ENCODE measurements around the gene KRTCAP2.
"Not testable (repeated sequence)": the region's sequence is repeated elsewhere in the genome, so short reads cannot be mapped to it uniquely, and the experiment has no call there.

Gene KRTCAP2

GRCh38 chr1:155167166-155168104 lies 5.7 kb downstream of the KRTCAP2 start:
- no peak for DNase-seq

- DNase-seq = no peak
Measured at GRCh38 chr1:155166471-155167165, 6.5 kb downstream of the KRTCAP2 start.

GRCh38 chr1:155166051-155166470 lies 7.0 kb downstream of the KRTCAP2 start:
- no peak for DNase-seq

GRCh38 chr1:155164625-155165024 lies 8.5 kb downstream of the KRTCAP2 start:
- not testable (repeated sequence) for DNase-seq

GRCh38 chr1:155163785-155164184 lies 9.3 kb downstream of the KRTCAP2 start:
- DNase-seq = not testable (repeated sequence)

GRCh38 chr1:155162631-155163030 lies 10.5 kb downstream of the KRTCAP2 start:
- DNase-seq = not testable (repeated sequence)

GRCh38 chr1:155160128-155160527 lies 13.0 kb downstream of the KRTCAP2 start:
- no peak for DNase-seq

GRCh38 chr1:155158991-155159390 lies 14.1 kb downstream of the KRTCAP2 start:
- DNase-seq = no peak

GRCh38 chr1:155155996-155156643 lies 17.0 kb downstream of the KRTCAP2 start:
- not testable (repeated sequence) for DNase-seq

GRCh38 chr1:155145491-155145890 lies 27.6 kb downstream of the KRTCAP2 start:
- no peak for DNase-seq

GRCh38 chr1:155141749-155142148 lies 31.4 kb downstream of the KRTCAP2 start:
- DNase-seq = no peak

GRCh38 chr1:155140630-155140953 lies 32.5 kb downstream of the KRTCAP2 start:
- DNase-seq = no peak

GRCh38 chr1:155139895-155140629 lies 33.0 kb downstream of the KRTCAP2 start, which contains the start of gene DPM3:
Gene DPM3, minus strand, starts transcription at chr1:155140531. Its CDS starts 291 bp downstream, at chr1:155140240.
- DNase-seq = no peak

- no peak for DNase-seq
Measured at GRCh38 chr1:155137154-155137949, 35.8 kb downstream of the KRTCAP2 start.

- no peak for DNase-seq
Measured at GRCh38 chr1:155136748-155137147, 36.4 kb downstream of the KRTCAP2 start.

GRCh38 chr1:155135415-155136028 lies 37.6 kb downstream of the KRTCAP2 start, which contains the start of gene SLC50A1:
Gene SLC50A1, plus strand, starts transcription at chr1:155135852. Its CDS starts 60 bp downstream, at chr1:155135912.
- DNase-seq = no peak

- no peak for DNase-seq
Measured at GRCh38 chr1:155134880-155135414, 38.2 kb downstream of the KRTCAP2 start.

- no peak for DNase-seq
Measured at GRCh38 chr1:155134322-155134721, 38.8 kb downstream of the KRTCAP2 start.

GRCh38 chr1:155133799-155134281 lies 39.3 kb downstream of the KRTCAP2 start:
- DNase-seq = no peak

GRCh38 chr1:155131856-155132255 lies 41.2 kb downstream of the KRTCAP2 start:
- no peak for DNase-seq

- no peak for DNase-seq
Measured at GRCh38 chr1:155131285-155131684, 41.8 kb downstream of the KRTCAP2 start.
